GM18511 (cell line): ENCODE results near the gene SAMSN1.
"Not testable (repeated sequence)": the region's sequence is repeated elsewhere in the genome, so short reads cannot be mapped to it uniquely, and the experiment has no call there.

Experiments used
- ATAC-seq: cut with Tn5 transposase; IDR thresholded peaks from one replicate; pipeline ENCODE4 v1.9.1; 2021; ENCODE audit warnings: mild to moderate bottlenecking, moderate library complexity; ENCODE audit not compliant: unreplicated experiment

SAMSN1 gene

GRCh38 chr21:14567331-14568279 is 21.5 kb upstream of the SAMSN1 start:
- ATAC-seq: no peak

- no peak for ATAC-seq
Observed at GRCh38 chr21:14566894-14567293, 20.8 kb upstream of the SAMSN1 start.

- no peak for ATAC-seq
Observed at GRCh38 chr21:14562959-14563358, 16.8 kb upstream of the SAMSN1 start.

- no peak for ATAC-seq
Observed at GRCh38 chr21:14560555-14560954, 14.4 kb upstream of the SAMSN1 start.

- ATAC-seq: no peak
Observed at GRCh38 chr21:14560139-14560538, 14.0 kb upstream of the SAMSN1 start.

- ATAC-seq: peak; percentile 46
Observed at GRCh38 chr21:14559102-14559501, 13.0 kb upstream of the SAMSN1 start.

GRCh38 chr21:14557413-14557812 is 11.3 kb upstream of the SAMSN1 start:
- peak; percentile 49 for ATAC-seq

GRCh38 chr21:14554948-14555347 is 8.8 kb upstream of the SAMSN1 start:
- ATAC-seq: peak; percentile 44

GRCh38 chr21:14553422-14553821 is 7.3 kb upstream of the SAMSN1 start:
- no peak for ATAC-seq

GRCh38 chr21:14551741-14552140 is 5.6 kb upstream of the SAMSN1 start:
- ATAC-seq: no peak

- no peak for ATAC-seq
Observed at GRCh38 chr21:14550135-14550534, 4.0 kb upstream of the SAMSN1 start.

- no peak for ATAC-seq
Observed at GRCh38 chr21:14548779-14549178, 2.7 kb upstream of the SAMSN1 start.

- peak; percentile 44 for ATAC-seq
Observed at GRCh38 chr21:14547834-14548513, 1.9 kb upstream of the SAMSN1 start.

GRCh38 chr21:14546719-14547118 is 604 bp upstream of the SAMSN1 start:
- not testable (repeated sequence) for ATAC-seq

GRCh38 chr21:14543983-14544382 is 2.1 kb downstream of the SAMSN1 start:
- ATAC-seq: no peak

GRCh38 chr21:14542638-14543037 is 3.5 kb downstream of the SAMSN1 start:
- ATAC-seq: no peak

GRCh38 chr21:14541841-14542490 is 4.1 kb downstream of the SAMSN1 start:
- peak; percentile 40 for ATAC-seq

GRCh38 chr21:14538483-14538882 is 7.6 kb downstream of the SAMSN1 start:
- no peak for ATAC-seq

- no peak for ATAC-seq
Observed at GRCh38 chr21:14536929-14537328, 9.2 kb downstream of the SAMSN1 start.

GRCh38 chr21:14535702-14536101 is 10.4 kb downstream of the SAMSN1 start:
- ATAC-seq: no peak
